OCI-LY7 (cell line): ENCODE results near the gene TECPR2. TPM values are rescaled to one million over a fixed set of nuclear protein-coding genes. Genes with fewer than 3 reads are reported as not detected.

Source experiments
- BruUV-seq: library from RNA; stranded (reverse); fragments of 400-500 nt; replicated peaks from 2 replicates; lab custom pipeline; 2021; lab: Mats Ljungman, UMichigan
- CTCF ChIA-PET: fragments of 300-600 bp; sonication (Branson Sonifier 250); formaldehyde crosslinking; loops from one replicate; lab custom pipeline; 2022; ENCODE audit warnings: antibody characterized with exemption; ENCODE audit not compliant: unreplicated experiment; lab: Charles Lee
- POLR2A ChIA-PET: fragments of 300-600 bp; sonication (Branson Sonifier 250); formaldehyde crosslinking; loops from one replicate; lab custom pipeline; 2022; ENCODE audit warnings: antibody characterized with exemption; lab: Charles Lee
- DNase-seq: peaks from one replicate; pipeline ENCODE4 v3.0.0-alpha.2; 2015; ENCODE audit warnings: low spot score
- H2AFZ ChIP-seq: fragments of 200-600 bp; sonication (generic), shearing (Covaris generic); 2 replicates; pipeline ENCODE4 v1.6.1; 2014; ENCODE audit warnings: mild to moderate bottlenecking, antibody characterized with exemption, low read length, moderate library complexity
- H3K27ac ChIP-seq: fragments of 200-600 bp; sonication (generic); 2 replicates; pipeline ENCODE4 v1.5.1; 2014; ENCODE audit warnings: mixed run types, low read depth, mild to moderate bottlenecking, moderate library complexity, low read length, inconsistent platforms; ENCODE audit not compliant: poor library complexity, severe bottlenecking
- H3K36me3 ChIP-seq: fragments of 200-600 bp; sonication (generic); 2 replicates; pipeline ENCODE4 v1.6.1; 2014; ENCODE audit warnings: mild to moderate bottlenecking, antibody characterized with exemption, low read length, moderate library complexity, mixed read lengths; ENCODE audit not compliant: insufficient read depth
- H3K4me1 ChIP-seq: fragments of 200-600 bp; sonication (generic); 2 replicates; pipeline ENCODE4 v1.5.1; 2014; ENCODE audit warnings: mild to moderate bottlenecking, low read length; ENCODE audit not compliant: insufficient read depth, poor library complexity, severe bottlenecking
- H3K4me2 ChIP-seq: fragments of 200-600 bp; sonication (generic); 2 replicates; pipeline ENCODE4 v1.6.1; 2014; ENCODE audit warnings: mild to moderate bottlenecking, low read length
- H3K4me3 ChIP-seq: fragments of 200-600 bp; sonication (generic); 2 replicates; pipeline ENCODE4 v1.5.1; 2014; ENCODE audit warnings: mild to moderate bottlenecking, low read depth, low read length; ENCODE audit not compliant: poor library complexity, severe bottlenecking
- H3K79me2 ChIP-seq: fragments of 200-600 bp; sonication (generic); 2 replicates; pipeline ENCODE4 v1.6.1; 2016; ENCODE audit warnings: low read depth, mild to moderate bottlenecking, low read length, moderate library complexity, mixed read lengths; ENCODE audit not compliant: insufficient read depth
- H3K9me2 ChIP-seq: fragments of 200-600 bp; sonication (generic); 2 replicates; pipeline ENCODE4 v1.6.1; 2016; ENCODE audit warnings: mild to moderate bottlenecking, low read length, mixed read lengths; ENCODE audit not compliant: insufficient read depth
- H3K9me3 ChIP-seq: fragments of 200-600 bp; sonication (generic); 2 replicates; pipeline ENCODE4 v1.6.1; 2014; ENCODE audit warnings: mild to moderate bottlenecking, mixed run types, low read length, mixed read lengths
- H4K20me1 ChIP-seq: fragments of 200-600 bp; sonication (generic); 2 replicates; pipeline ENCODE4 v1.6.1; 2014; ENCODE audit warnings: mild to moderate bottlenecking, antibody characterized with exemption, low read length, moderate library complexity, mixed read lengths; ENCODE audit not compliant: insufficient read depth
- EZH2phosphoT487 ChIP-seq: fragments of 200-600 bp; sonication (generic); IDR thresholded peaks from 2 replicates; pipeline ENCODE4 v1.6.1; 2018; ENCODE audit warnings: low read depth, borderline replicate concordance, mild to moderate bottlenecking, mixed run types, antibody characterized with exemption, low read length, moderate library complexity, mixed read lengths
- intact Hi-C: fragments of 100-400 bp; cut with micrococcal nuclease; formaldehyde crosslinking; loops from one replicate; pipeline ENCODE4 v1.10.0; 2022; ENCODE audit not compliant: unreplicated experiment
- total RNA-seq, 2 experiments: library from RNA; depleted of rRNA in 1 of 2; stranded (reverse); fragments of >200 nt in 1 of 2; shearing (Covaris generic) in 1 of 2; gene quantifications; 2 replicates each; pipeline ENCODE4 v1.2.3, GENCODE V29; 2014 to 2022
- TF ChIP-seq, protein P1 (sequence below): fragments of 200-600 bp; sonication (generic); conservative IDR thresholded peaks from 2 replicates; pipeline ENCODE4 v1.5.1; 2014; ENCODE audit warnings: mild to moderate bottlenecking, antibody characterized with exemption, low read length, moderate library complexity, mixed read lengths

Gene TECPR2
- total RNA-seq, 2 experiments from 2014 or later = 5.3 to 12.7 TPM

DNA sequence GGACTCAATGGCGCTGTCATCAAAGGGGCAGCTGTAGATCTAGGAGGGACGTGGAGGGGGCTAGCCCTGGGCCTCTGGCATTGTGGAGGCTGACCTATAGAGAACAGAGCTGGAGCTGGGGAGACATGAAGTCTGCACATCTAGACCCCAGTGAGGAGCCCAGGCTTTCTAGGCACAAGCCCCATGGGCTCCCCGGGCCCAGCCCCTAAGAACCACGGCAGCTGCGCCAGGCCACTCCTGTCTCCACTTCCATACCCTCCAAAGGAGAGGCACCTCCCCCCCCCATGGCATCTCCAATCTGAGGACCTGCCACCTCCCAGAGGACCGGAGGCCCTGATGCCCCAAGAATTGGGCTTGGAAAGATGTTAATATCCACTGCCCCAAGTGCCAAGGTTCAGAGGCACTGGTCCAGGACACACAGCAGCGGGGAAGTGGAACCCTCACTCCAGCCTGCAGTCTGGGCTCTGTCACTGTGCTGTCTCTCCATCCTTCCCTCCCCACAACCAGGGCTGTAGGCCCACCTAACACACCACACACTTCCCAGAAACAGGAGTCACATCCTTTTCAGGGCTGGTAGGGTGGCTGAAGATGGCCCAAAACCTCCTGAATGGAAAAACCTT lies 142.4 kb downstream of the TECPR2 start:
- intact Hi-C loops = no loop called here
- CTCF ChIA-PET = no interaction called here
- POLR2A ChIA-PET = interaction anchor here (0.5 kb wide), 1 partner anchor 89 kb away, joined by 4 read pairs; no protein-coding TSS in a partner anchor
- no peak overlapping the region for H3K4me2 ChIP-seq
- H2AFZ ChIP-seq = no peak overlapping the region
- H3K4me3 ChIP-seq = no peak overlapping the region
- no TSS peak for BruUV-seq
- H3K27ac ChIP-seq = no peak overlapping the region
- TF ChIP-seq, protein P1, sequence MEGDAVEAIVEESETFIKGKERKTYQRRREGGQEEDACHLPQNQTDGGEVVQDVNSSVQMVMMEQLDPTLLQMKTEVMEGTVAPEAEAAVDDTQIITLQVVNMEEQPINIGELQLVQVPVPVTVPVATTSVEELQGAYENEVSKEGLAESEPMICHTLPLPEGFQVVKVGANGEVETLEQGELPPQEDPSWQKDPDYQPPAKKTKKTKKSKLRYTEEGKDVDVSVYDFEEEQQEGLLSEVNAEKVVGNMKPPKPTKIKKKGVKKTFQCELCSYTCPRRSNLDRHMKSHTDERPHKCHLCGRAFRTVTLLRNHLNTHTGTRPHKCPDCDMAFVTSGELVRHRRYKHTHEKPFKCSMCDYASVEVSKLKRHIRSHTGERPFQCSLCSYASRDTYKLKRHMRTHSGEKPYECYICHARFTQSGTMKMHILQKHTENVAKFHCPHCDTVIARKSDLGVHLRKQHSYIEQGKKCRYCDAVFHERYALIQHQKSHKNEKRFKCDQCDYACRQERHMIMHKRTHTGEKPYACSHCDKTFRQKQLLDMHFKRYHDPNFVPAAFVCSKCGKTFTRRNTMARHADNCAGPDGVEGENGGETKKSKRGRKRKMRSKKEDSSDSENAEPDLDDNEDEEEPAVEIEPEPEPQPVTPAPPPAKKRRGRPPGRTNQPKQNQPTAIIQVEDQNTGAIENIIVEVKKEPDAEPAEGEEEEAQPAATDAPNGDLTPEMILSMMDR = no peak
- no peak for TF ChIP-seq EZH2phosphoT487
- no peaks in the 10 kb centered on the region for H4K20me1 ChIP-seq
- DNase-seq = no peak
- H3K36me3 ChIP-seq = no peaks in the 10 kb centered on the region
- H3K4me1 ChIP-seq = peaks cover 2% of the 10 kb centered on the region
- H3K9me2 ChIP-seq = no peaks in the 10 kb centered on the region
- H3K79me2 ChIP-seq = no peaks in the 10 kb centered on the region
- no peaks in the 10 kb centered on the region for H3K9me3 ChIP-seq

DNA sequence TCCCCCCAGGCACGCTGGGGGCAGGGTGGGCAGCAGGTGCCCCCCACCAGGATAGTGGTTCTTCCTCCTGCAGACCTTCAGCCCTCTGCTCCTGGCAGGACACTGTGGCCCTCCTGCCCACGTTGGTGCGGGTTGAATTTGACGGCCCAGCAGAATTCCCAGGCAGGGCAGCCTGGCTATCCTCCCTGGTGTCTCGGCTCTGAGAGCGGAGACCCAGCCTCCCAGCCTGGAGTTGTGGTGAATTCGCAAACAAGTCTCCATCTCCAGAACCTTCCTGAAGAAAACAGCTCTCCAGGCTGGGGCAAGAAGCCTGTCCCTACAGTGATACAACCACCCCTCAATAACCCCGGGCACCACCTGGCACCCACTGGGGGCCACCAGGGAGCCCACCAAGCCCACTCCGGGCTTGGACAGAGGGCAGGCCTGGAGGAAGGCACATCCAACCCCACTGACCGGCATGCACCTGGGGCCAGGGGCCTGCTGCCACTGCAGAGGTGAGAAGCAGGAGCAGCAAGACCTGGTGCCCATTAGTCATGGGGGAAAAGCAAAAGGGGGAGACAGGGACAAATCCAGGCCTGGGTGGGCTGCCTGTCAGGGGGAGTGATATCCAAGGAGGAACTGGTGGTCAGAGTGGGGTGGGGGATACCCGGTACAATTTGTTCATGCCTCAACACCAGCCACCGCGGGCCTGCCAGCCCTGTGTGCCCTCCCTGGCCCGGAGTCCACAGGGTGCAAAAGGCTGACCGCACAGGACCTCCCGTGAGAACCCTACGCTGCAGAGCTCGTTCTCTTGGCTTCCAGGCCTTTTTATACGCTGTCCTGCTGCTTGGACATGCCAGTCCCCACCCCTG lies 143.3 kb downstream of the TECPR2 start:
- Histone ChIP-seq H3K79me2 (no peaks in the 10 kb centered on the region), H3K4me3 (no peak overlapping the region), H3K9me3 (no peaks in the 10 kb centered on the region), H3K4me1 (peaks cover 11% of the 10 kb centered on the region), H4K20me1 (no peaks in the 10 kb centered on the region), H3K9me2 (no peaks in the 10 kb centered on the region), H2AFZ (no peak overlapping the region), H3K4me2 (no peak overlapping the region), H3K36me3 (no peaks in the 10 kb centered on the region), H3K27ac (no peak overlapping the region)
- TF ChIP-seq EZH2phosphoT487 = no peak
- TF ChIP-seq, protein P1 = no peak
- BruUV-seq = no TSS peak
- ChIA-PET POLR2A (interaction anchor here (0.5 kb wide), 1 partner anchor 309 kb away, joined by 3 read pairs; no protein-coding TSS in a partner anchor), CTCF (interaction anchor here (0.6 kb wide), 1 partner anchor 245 kb away, joined by 3 read pairs; no protein-coding TSS in a partner anchor)
- intact Hi-C loops = no loop called here
- DNase-seq = no peak

DNA sequence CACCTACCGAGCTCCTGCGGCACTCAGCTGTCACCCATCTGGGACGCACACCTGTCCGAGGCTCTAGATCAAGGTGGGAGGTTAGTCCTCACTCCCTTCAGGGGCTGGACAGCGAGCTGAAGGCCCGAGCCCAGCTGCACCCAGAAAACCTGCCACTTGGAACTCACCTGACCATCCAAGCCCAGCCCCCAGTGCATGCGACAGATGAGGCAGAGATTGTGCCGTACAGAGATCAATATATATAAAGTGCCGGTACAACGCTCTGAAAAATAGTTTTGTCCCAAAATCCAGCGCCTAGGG lies 143.8 kb downstream of the TECPR2 start:
- intact Hi-C loops = no loop called here
- Histone ChIP-seq H3K79me2 (no peaks in the 10 kb centered on the region), H3K4me2 (no peak overlapping the region), H3K4me3 (no peak overlapping the region), H3K36me3 (no peaks in the 10 kb centered on the region), H3K27ac (no peak overlapping the region), H3K9me2 (no peaks in the 10 kb centered on the region), H4K20me1 (no peaks in the 10 kb centered on the region), H3K9me3 (no peaks in the 10 kb centered on the region), H2AFZ (no peak overlapping the region), H3K4me1 (peaks cover 11% of the 10 kb centered on the region)
- no TSS peak for BruUV-seq
- DNase-seq = no peak
- POLR2A ChIA-PET = no interaction called here
- CTCF ChIA-PET = interaction anchor here (0.6 kb wide), 1 partner anchor 245 kb away, joined by 3 read pairs; no protein-coding TSS in a partner anchor
- no peak for TF ChIP-seq EZH2phosphoT487
- TF ChIP-seq, protein P1 = no peak
